Activated CD8-positive, alpha-beta memory T cell treated with anti-CD3 and anti-CD28 coated beads, Interleukin-2, amount 50 U/mL, for 4 hours (primary cell): ENCODE results near the gene FAM78B.
A peak's percentile ranks its signal among the peaks of the same experiment; 100 is the strongest.

Source experiments
- DNase-seq: peaks from one replicate; pipeline ENCODE4 v3.0.0-alpha.2; 2020

The FAM78B gene

GRCh38 chr1:166166698-166167571, at the start of gene FAM78B:
FAM78B (minus strand) TSS chr1:166167001; CDS start chr1:166166248, 753 bp downstream.
- DNase-seq, result peak; percentile 47

DNA sequence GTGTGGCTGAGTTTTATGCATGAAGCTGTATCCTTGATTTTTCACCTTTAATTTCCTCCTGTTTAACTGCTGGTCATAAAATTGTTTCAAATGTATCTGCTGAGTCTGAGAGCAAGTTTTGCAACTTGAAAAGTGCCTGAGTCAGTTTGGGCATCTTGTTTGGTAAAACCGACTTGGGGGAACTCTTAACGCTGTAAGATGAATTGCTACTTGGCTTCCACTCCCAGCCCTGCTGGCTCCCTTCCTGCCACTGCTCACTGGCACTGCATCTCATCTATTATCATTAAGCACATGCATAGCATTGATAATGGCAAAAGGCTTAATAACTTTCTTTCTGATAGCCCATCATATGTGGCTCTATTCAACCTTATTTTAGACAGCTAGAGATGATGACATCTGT, 35.7 kb upstream of the FAM78B start:
- no peak for DNase-seq

- DNase-seq, result no peak
Observed at GRCh38 chr1:166200743-166201142, 33.9 kb upstream of the FAM78B start.

- DNase-seq, result no peak
Observed at GRCh38 chr1:166197597-166197996, 30.8 kb upstream of the FAM78B start.

- no peak for DNase-seq
Observed at GRCh38 chr1:166197141-166197540, 30.3 kb upstream of the FAM78B start.

- DNase-seq, result no peak
Observed at GRCh38 chr1:166193057-166193698, 26.4 kb upstream of the FAM78B start.

DNA sequence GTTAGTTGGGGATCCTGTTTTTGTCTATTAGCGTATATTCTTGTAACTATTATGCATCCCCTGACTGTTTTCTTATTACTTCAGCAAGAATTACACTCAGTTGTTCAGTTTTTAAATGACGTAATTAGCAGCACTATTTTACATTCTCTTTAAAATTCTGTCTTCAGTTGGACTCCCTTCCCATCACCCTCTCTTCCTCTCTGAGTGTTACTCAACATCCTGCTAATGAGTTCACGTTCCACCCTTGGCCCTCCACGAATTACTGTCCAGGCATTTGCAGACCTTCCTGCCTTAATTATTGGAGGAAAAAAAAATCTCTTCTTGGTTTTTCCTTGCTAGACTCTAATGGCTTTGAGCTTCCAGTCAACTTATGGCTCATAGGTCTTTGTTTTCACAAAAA, 23.6 kb upstream of the FAM78B start:
- DNase-seq, result no peak

- DNase-seq, result no peak
Observed at GRCh38 chr1:166189126-166189525, 22.3 kb upstream of the FAM78B start.

GRCh38 chr1:166185526-166185925, 18.7 kb upstream of the FAM78B start:
- no peak for DNase-seq

DNA sequence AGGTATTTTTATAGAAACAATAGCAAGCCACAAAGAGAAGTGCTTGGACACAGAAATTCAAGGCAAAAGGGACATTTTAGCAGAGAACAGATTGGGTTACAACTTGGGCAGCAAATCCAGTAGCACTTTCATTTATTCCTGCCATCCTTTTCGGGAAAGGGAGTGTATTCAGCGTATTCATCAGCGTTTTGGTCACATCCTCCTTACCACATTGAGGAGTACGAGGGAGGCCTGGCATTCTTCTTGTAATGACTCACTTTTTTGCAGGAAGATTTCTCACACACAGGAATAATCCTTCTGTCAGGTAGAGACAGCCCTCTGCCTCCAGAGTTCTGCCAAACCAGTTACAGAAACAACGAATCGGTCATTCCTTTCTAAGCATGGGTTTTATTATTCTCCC, 18.1 kb upstream of the FAM78B start:
- no peak for DNase-seq

- DNase-seq, result no peak
Observed at GRCh38 chr1:166184012-166184411, 17.2 kb upstream of the FAM78B start.

DNA sequence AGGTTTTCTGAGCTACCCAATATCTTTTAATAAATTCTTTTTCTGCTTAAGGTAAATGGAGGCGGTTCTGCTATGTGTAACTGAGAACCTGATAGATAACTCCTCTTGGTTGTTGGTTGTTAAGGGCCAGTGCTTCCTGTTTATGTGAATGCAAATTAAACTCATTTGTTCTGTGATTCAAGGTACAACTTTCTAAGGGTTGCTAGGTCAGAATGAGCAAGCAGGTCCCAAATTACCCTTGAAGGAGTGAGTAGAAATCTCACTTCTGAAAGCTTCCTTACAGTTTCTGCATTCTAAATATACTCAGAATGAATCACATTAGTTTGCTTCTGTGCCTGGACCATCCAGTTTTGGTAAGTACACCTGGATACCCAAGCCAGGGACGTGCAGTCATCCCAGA, 15.5 kb upstream of the FAM78B start:
- DNase-seq, result no peak

DNA sequence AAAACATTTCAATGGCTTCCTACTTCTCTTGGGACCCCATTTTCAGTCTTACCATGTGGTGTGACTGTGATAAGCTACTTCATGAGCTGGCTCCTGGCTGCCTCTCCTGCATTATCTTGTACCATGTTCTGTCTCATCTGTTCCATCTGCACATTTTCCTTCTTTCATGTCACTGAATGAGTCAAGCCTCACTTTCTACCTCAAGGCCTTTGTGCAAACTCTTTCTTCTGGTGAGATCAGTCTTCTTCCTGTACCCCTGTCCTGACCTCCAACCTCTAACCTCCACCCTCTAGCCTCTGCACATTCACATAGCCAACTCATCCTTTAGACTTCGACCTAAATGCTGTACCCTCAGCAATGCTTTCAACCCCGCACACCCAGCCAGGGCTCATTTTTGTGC, 9.6 kb upstream of the FAM78B start:
- no peak for DNase-seq

DNA sequence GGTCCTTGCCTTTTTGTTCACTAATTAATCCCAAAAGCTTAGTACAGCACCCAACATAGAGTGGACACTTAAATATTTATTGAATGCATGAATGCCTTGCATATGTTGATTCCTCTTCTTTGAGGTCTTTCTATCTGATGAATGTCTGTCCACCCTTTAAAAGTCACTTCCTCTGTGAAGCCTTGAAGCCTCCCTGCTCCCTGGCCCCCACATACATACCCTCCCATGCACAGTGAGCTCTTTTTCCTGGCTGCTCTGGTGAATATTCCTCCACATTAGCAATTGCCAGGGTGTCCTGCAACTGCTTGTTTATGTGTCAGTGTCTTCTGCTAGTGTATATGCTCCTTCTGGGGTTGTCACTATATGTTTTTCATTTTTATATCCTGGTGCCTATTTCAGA, 8.2 kb upstream of the FAM78B start:
- DNase-seq, result no peak

- no peak for DNase-seq
Observed at GRCh38 chr1:166174108-166174507, 7.3 kb upstream of the FAM78B start.

DNA sequence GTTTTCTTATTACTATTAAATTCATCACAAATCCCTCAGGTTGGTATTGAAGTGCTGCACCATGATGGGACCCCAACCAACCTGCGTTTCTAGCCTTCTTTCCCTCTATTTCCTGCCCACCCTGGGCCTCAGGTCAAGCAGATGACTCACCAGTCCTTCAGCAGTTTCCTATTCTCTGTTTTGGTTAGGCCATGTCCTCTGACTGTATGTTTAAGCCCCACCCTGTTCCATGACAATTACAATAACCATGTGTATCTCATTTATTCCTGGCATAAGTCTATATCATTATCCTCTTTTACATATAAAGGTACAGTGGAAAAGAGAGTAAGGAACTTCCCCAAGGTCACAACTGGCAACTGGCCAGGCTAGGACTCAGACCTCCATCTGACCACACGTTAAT, 5.3 kb upstream of the FAM78B start:
- no peak for DNase-seq

GRCh38 chr1:166170726-166171125, 3.9 kb upstream of the FAM78B start:
- no peak for DNase-seq

GRCh38 chr1:166170075-166170474, 3.3 kb upstream of the FAM78B start:
- no peak for DNase-seq

DNA sequence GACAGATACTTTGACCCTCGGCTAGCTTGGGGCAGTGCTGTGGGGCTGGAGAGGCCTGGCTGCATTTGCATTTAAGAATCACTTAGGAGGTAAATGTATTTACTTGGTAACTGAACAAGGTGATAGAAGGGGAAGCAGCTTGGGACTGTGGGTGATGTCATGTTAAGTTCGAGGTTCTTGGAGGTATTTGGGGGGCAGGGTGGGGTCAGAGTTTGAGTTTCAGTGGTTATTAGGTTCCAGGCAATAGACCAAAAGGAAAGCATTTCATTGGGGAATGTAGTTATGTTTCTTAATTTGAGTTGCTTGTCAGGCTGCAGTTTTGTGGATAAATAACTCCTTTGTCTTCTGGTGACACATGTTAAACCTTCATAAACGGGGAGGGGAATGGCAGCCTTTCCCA, 2.4 kb upstream of the FAM78B start:
- no peak for DNase-seq

- no peak for DNase-seq
Observed at GRCh38 chr1:166167572-166167925, 748 bp upstream of the FAM78B start.

DNA sequence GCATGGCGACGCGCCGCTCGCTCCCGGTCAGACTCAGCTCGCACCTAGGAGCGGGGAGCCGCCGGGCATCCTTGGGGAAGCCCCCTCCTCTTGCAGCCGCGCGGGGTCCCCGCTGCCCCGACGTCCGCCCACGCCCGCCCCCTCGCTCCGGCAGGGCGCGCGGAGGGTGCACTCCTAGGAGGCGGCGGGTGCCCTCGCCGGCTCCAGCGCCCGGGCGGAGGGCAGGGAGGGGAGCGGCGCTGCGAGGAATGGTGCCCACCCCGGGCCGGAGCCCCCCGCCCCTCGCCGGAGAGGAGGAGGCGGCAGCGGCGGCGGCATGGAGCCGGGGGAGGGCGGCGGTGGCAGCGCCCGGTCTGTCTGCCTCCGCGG, 488 bp downstream of the FAM78B start:
- peak; percentile 18 for DNase-seq

GRCh38 chr1:166165661-166166328, 1.0 kb downstream of the FAM78B start:
- DNase-seq, result no peak

GRCh38 chr1:166164995-166165660, 1.7 kb downstream of the FAM78B start:
- DNase-seq, result no peak

DNA sequence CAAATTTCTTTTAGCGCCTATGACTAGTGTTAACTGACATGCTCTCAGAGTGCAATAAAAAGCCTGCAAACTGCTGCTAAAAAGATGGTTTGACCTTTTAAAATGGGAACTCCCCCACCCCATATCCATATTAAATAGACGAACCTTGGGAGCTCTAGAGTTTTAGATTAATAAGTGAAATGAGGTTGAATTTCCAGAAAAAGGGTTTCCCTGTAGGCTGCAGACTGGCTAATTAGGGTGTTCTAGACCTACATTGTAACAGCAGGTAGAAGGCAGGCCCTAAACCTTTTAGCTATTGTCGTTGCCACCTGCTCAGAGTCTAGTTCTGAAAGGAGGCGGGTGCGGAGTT, 2.2 kb downstream of the FAM78B start:
- DNase-seq, result no peak
